ENCODE results near the gene CD22.

Gene CD22

GRCh38 chr19:35392742-35393715 is 64.0 kb downstream of the CD22 start:
- DNase-seq: no peak

GRCh38 chr19:35395382-35396199 is 66.6 kb downstream of the CD22 start:
- DNase-seq: no peak

GRCh38 chr19:35396240-35396885 is 67.4 kb downstream of the CD22 start:
- DNase-seq: no peak

Measured in NCI-H2029 (cell line).